IMR-90 (cell line): ENCODE results near the gene FBXL20. TPM values are rescaled to one million over a fixed set of nuclear protein-coding genes. Genes with fewer than 3 reads are reported as not detected.

Source experiments
- ATAC-seq: fragments of 200-7000 bp; cut with Tn5 transposase; 2 replicates; pipeline ENCODE4 v1.9.1; 2020; ENCODE audit warnings: low read depth, mild to moderate bottlenecking, moderate library complexity
- BruUV-seq: library from RNA; stranded (reverse); fragments of 400-500 nt; replicated peaks from 2 replicates; lab custom pipeline; 2021; lab: Mats Ljungman, UMichigan
- CTCF ChIA-PET: fragments of 300-600 bp; formaldehyde crosslinking; extraction: SDS; loops from one replicate; lab custom pipeline; 2021; ENCODE audit warnings: antibody characterized with exemption; lab: Yijun Ruan, JAX
- POLR2A ChIA-PET: fragments of 300-600 bp; sonication (Branson Sonifier 250); formaldehyde crosslinking; loops from one replicate; lab custom pipeline; 2022; ENCODE audit warnings: antibody characterized with exemption; ENCODE audit not compliant: unreplicated experiment; lab: Charles Lee
- DNase-seq: peaks from one replicate; pipeline ENCODE4 v3.0.0; 2013
- H2AFZ ChIP-seq: replicated peaks from 2 replicates; pipeline ENCODE3; 2013; ENCODE audit warnings: low read length, mild to moderate bottlenecking; ENCODE audit not compliant: poor library complexity
- H2AK5ac ChIP-seq: 2 replicates; pipeline ENCODE4 v1.6.1; 2013; ENCODE audit warnings: low read depth, low read length, inconsistent platforms
- H2AK9ac ChIP-seq: replicated peaks from 2 replicates; pipeline ENCODE3; 2013; ENCODE audit warnings: mild to moderate bottlenecking, low read depth, low read length, moderate library complexity; ENCODE audit not compliant: poor library complexity
- H2BK120ac ChIP-seq: 2 replicates; pipeline ENCODE4 v1.6.1; 2013; ENCODE audit warnings: low read depth, low read length, inconsistent platforms
- H2BK15ac ChIP-seq: 3 replicates; pipeline ENCODE4 v1.6.1; 2013; ENCODE audit warnings: low read depth, low read length, inconsistent platforms
- H2BK20ac ChIP-seq: 2 replicates; pipeline ENCODE4 v1.6.1; 2013; ENCODE audit warnings: low read depth, mild to moderate bottlenecking, inconsistent platforms, low read length, moderate library complexity
- H2BK5ac ChIP-seq: 2 replicates; pipeline ENCODE4 v1.6.1; 2013; ENCODE audit warnings: mild to moderate bottlenecking, low read depth, low read length, inconsistent platforms; ENCODE audit not compliant: poor library complexity, severe bottlenecking
- H3K14ac ChIP-seq: replicated peaks from 2 replicates; pipeline ENCODE4 v1.6.1; 2013; ENCODE audit warnings: low read depth, low read length, inconsistent platforms
- H3K18ac ChIP-seq: 2 replicates; pipeline ENCODE4 v1.6.1; 2013; ENCODE audit warnings: low read depth, low read length, control low read depth
- H3K23ac ChIP-seq: 2 replicates; pipeline ENCODE4 v1.6.1; 2013; ENCODE audit warnings: low read depth, low read length, inconsistent platforms
- H3K27ac ChIP-seq: 2 replicates; pipeline ENCODE4 v1.5.1; 2013; ENCODE audit warnings: mild to moderate bottlenecking, control low read depth, low read length; ENCODE audit not compliant: insufficient read depth
- H3K27me3 ChIP-seq: 2 replicates; pipeline ENCODE4 v1.6.1; 2013; ENCODE audit warnings: low read length; ENCODE audit not compliant: control insufficient read depth, insufficient read depth
- H3K36me3 ChIP-seq: 2 replicates; pipeline ENCODE4 v1.6.1; 2013; ENCODE audit warnings: low read length, mixed read lengths; ENCODE audit not compliant: control insufficient read depth, insufficient read depth
- H3K4ac ChIP-seq: 2 replicates; pipeline ENCODE4 v1.6.1; 2013; ENCODE audit warnings: low read depth, low read length, inconsistent platforms
- H3K4me1 ChIP-seq: 2 replicates; pipeline ENCODE4 v1.6.1; 2013; ENCODE audit warnings: low read length, mixed read lengths; ENCODE audit not compliant: control insufficient read depth, insufficient read depth
- H3K4me2 ChIP-seq: 2 replicates; pipeline ENCODE4 v1.6.1; 2013; ENCODE audit warnings: low read depth, mild to moderate bottlenecking, control low read depth, low read length, moderate library complexity
- H3K4me3 ChIP-seq: 2 replicates; pipeline ENCODE4 v1.5.1; 2013; ENCODE audit warnings: low read depth, mild to moderate bottlenecking, control low read depth, low read length, moderate library complexity; ENCODE audit not compliant: insufficient read depth
- H3K56ac ChIP-seq: 2 replicates; pipeline ENCODE4 v1.6.1; 2013; ENCODE audit warnings: low read length, inconsistent platforms; ENCODE audit not compliant: insufficient read depth; ENCODE audit errors: extremely low read depth
- H3K79me1 ChIP-seq, 2 experiments: 2 replicates each; pipeline ENCODE4 v1.6.1; 2013; ENCODE audit warnings: low read length in 2 of 2, inconsistent platforms in 1 of 2, low read depth in 1 of 2
- H3K9ac ChIP-seq: 2 replicates; pipeline ENCODE4 v1.6.1; 2013; ENCODE audit warnings: low read depth, low read length, control low read depth
- H3K9me1 ChIP-seq: 2 replicates; pipeline ENCODE4 v1.6.1; 2013; ENCODE audit warnings: low read length, inconsistent platforms; ENCODE audit not compliant: insufficient read depth
- H3K9me3 ChIP-seq: 2 replicates; pipeline ENCODE4 v1.6.1; 2013; ENCODE audit warnings: low read length; ENCODE audit not compliant: control insufficient read depth, insufficient read depth
- H4K20me1 ChIP-seq: 2 replicates; pipeline ENCODE4 v1.6.1; 2013; ENCODE audit warnings: low read length, inconsistent platforms; ENCODE audit not compliant: insufficient read depth
- H4K5ac ChIP-seq: 2 replicates; pipeline ENCODE4 v1.6.1; 2013; ENCODE audit warnings: mild to moderate bottlenecking, low read depth, low read length, control low read depth
- H4K8ac ChIP-seq, 2 experiments: 2 replicates each; pipeline ENCODE4 v1.6.1; 2013; ENCODE audit warnings: low read depth in 2 of 2, low read length in 2 of 2, control low read depth in 1 of 2, inconsistent platforms in 1 of 2
- H4K91ac ChIP-seq: 2 replicates; pipeline ENCODE4 v1.6.1; 2013; ENCODE audit warnings: low read depth, low read length, inconsistent platforms; ENCODE audit not compliant: insufficient read depth
- CTCF ChIP-seq: conservative IDR thresholded peaks from 2 replicates; pipeline ENCODE4 v1.5.1; 2012; ENCODE audit warnings: mild to moderate bottlenecking, low read depth, low read length, improper control_type of control experiment
- MXI1 ChIP-seq: IDR thresholded peaks from 2 replicates; pipeline ENCODE4 v1.6.1; 2012; ENCODE audit warnings: low read depth, mild to moderate bottlenecking, low read length, moderate library complexity, borderline replicate concordance
- RFX5 ChIP-seq: IDR thresholded peaks from 2 replicates; pipeline ENCODE4 v1.8.0; 2012; ENCODE audit warnings: low read depth, mild to moderate bottlenecking, low read length, moderate library complexity
- WGBS, 2 experiments: methylation state at CpG; one replicate each; pipeline versions ENCODE4 v1.1.5 to v1.1.7; 2013; ENCODE audit warnings: missing lambda C conversion rate in 2 of 2; ENCODE audit not compliant: insufficient read length in 1 of 2; ENCODE audit errors: extremely low coverage in 2 of 2; 5-methylcytosine and 5-hydroxymethylcytosine counted together
- dilution Hi-C: fragments of 300-500 bp; cut with HindIII; formaldehyde crosslinking; loops from one replicate; pipeline ENCODE4 v1.14.3; 2018; ENCODE audit warnings: low sequenced_read_pairs; ENCODE audit not compliant: unreplicated experiment
- in situ Hi-C: fragments of 300-500 bp; cut with MboI; formaldehyde crosslinking; loops from 3 replicates; pipeline ENCODE4 v1.14.3; 2019; ENCODE audit warnings: low sequenced_read_pairs, inconsistent platforms, mixed read lengths
- intact Hi-C: fragments of 100-400 bp; cut with micrococcal nuclease; formaldehyde crosslinking; loops from 2 replicates; pipeline ENCODE4 v1.10.0; 2022
- polyA plus RNA-seq, 3 experiments: library from polyadenylated mRNA; depleted of rRNA; stranded (reverse); fragments of >200 nt; gene quantifications; 2 replicates each; pipeline ENCODE4 v1.2.3, GENCODE V29; 2012; ENCODE audit warnings: low replicate concordance in 1 of 3
- total RNA-seq: library from RNA; depleted of rRNA; stranded (reverse); fragments of >200 nt; gene quantifications from 2 replicates; pipeline ENCODE4 v1.2.3, GENCODE V29; 2012

FBXL20 gene
- total and polyA plus RNA-seq, 2 of the 4 experiments (the other 2 are of a cell fraction) = 4.1 to 13.8 TPM

- TF ChIP-seq MXI1 (no peak), RFX5 (no peak), CTCF (no peak)
- no peaks in the 10 kb centered on the region for H3K9me3 ChIP-seq
- in situ Hi-C loops = loop anchor here (10.0 kb wide), 1 partner anchor 259 kb away; no protein-coding TSS in a partner anchor
- CTCF ChIA-PET = interaction anchor here (0.7 to 1.8 kb wide), 11 partner anchors 8 to 262 kb away, joined by 3 to 10 read pairs (median 4); no protein-coding TSS in a partner anchor
- no peak overlapping the region for H2BK5ac ChIP-seq
- no peak overlapping the region for H3K4ac ChIP-seq
- H3K23ac ChIP-seq = no peak overlapping the region
- no peak overlapping the region for H3K4me2 ChIP-seq
- H3K27me3 ChIP-seq = no peaks in the 10 kb centered on the region
- no peak overlapping the region for H2AK5ac ChIP-seq
- H3K36me3 ChIP-seq = no peaks in the 10 kb centered on the region
- H2BK20ac ChIP-seq = no peak overlapping the region
- no peaks in the 10 kb centered on the region for H3K9me1 ChIP-seq
- ATAC-seq (peak; percentile 4; the same call in 1 of the 2 replicates), DNase-seq (no peak)
- H3K79me1 ChIP-seq = no peaks in the 10 kb centered on the region
- H3K9ac ChIP-seq = no peak overlapping the region
- H2BK120ac ChIP-seq = no peak overlapping the region
- no peaks in the 10 kb centered on the region for H4K20me1 ChIP-seq
- no peak overlapping the region for H3K4me3 ChIP-seq
- H2BK15ac ChIP-seq = no peak overlapping the region
- no peak overlapping the region for H3K18ac ChIP-seq
- no peak overlapping the region for H3K14ac ChIP-seq
- H3K4me1 ChIP-seq = no peaks in the 10 kb centered on the region
- BruUV-seq = no TSS peak
- no peak overlapping the region for H4K8ac ChIP-seq
- 27% methylated on average over 3 of the region's 11 CpGs; no CpG with 5 or more reads in 1 of the 2 experiments for WGBS, 2 experiments
- H4K91ac ChIP-seq = no peak overlapping the region
- H2AK9ac ChIP-seq = no peak overlapping the region
- H2AFZ ChIP-seq = peak overlapping the region; percentile 73
- no peak overlapping the region for H4K5ac ChIP-seq
- H3K27ac ChIP-seq = no peak overlapping the region
- no peak overlapping the region for H3K56ac ChIP-seq
- intact Hi-C loops = loop anchor here (1.0 to 5.0 kb wide), 4 partner anchors 37 to 447 kb away; partner anchors contain the start of gene PIP4K2B
- POLR2A ChIA-PET = no interaction called here
- dilution Hi-C loops = no loop called here
Measured at GRCh38 chr17:39244016-39244599, 157.3 kb downstream of the FBXL20 start.
